ENCODE results near the gene METTL26.

Gene METTL26

DNA sequence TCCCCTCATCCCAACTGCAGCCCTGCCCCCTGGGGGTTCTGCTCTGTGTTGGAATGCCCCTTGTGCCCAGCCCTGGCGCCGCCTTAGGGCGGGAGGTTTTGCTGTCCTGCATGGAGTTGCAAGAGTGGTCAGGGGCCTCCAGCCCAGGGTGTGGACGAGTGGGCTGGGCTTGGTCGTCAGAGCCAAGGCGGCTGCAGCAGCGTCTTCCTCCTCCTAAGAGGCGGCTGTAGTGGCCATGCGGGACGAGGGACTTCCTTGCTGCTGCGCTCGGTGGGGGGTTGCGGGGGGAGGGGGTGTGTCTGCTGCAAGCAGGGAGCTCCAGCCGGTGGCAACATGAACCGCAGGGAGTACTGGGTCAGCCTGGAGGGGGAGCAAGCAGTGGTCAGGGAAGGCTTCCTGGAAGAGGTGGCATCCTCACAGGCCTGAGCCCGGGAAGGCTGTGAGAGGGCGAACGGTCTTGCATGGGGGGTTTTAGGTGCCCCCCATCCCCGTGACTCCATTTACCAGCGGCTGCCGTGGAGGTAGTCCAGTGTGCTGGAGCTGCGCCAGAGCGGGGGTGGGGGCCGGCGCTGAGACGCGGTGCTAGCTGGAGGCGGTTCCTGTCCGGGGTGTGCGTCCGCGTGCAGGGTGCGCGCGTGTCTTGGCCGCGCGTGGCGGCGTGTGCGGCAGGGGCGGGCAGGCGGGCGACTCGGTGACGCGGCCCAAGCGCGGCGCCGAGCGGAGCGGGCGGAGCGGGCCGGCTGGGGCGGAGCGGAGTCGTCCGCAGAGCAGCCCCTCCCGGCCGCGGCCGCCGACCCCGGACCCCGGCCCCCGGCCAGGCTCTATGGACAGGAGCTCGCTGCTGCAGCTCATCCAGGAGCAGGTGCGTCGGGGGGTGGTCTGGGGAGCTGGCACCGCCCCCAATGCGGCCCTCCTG lies 39.1 kb upstream of the METTL26 start, which contains the start of gene RHBDL1:
TSS of gene RHBDL1 (plus strand) at position 704 of the 916 bp plus-strand sequence. CDS start at position 824, 120 bp downstream.
- no peak for DNase-seq

GRCh38 chr16:674214-674881 lies 38.2 kb upstream of the METTL26 start:
- DNase-seq = no peak

- no peak for DNase-seq
These were observed 37.4 kb upstream of the METTL26 start for GRCh38 chr16:673399-673991.

DNA sequence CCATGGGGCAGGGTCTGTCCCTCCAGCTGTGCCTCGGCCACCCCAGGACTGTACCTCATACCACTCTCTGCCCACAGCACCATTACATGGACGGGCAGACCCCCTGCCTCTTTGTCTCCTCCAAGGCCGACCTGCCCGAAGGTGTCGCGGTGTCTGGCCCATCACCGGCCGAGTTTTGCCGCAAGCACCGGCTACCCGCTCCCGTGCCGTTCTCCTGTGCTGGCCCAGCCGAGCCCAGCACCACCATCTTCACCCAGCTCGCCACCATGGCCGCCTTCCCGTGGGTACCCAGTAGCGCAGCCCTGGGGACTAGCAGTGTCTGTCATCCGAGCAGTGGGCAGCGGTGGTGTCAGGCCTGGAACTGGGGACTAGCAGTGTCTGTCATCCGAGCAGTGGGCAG lies 36.7 kb upstream of the METTL26 start:
- DNase-seq = no peak

- DNase-seq = no peak
These were observed 36.3 kb upstream of the METTL26 start for GRCh38 chr16:672371-672770.

- no peak for DNase-seq
These were observed 35.4 kb upstream of the METTL26 start for GRCh38 chr16:671353-672131.

GRCh38 chr16:670485-671352 lies 34.6 kb upstream of the METTL26 start:
- no peak for DNase-seq

- DNase-seq = no peak
These were observed 33.6 kb upstream of the METTL26 start for GRCh38 chr16:669666-670065.

- no peak for DNase-seq
These were observed 32.5 kb upstream of the METTL26 start for GRCh38 chr16:668519-669171.

- peak; percentile 88 for DNase-seq
These were observed 31.8 kb upstream of the METTL26 start, which contains the start of gene RHOT2 for GRCh38 chr16:667780-668518. TSS of gene RHOT2 (plus strand) at chr16:668132. CDS start at chr16:668200, 68 bp downstream.

DNA sequence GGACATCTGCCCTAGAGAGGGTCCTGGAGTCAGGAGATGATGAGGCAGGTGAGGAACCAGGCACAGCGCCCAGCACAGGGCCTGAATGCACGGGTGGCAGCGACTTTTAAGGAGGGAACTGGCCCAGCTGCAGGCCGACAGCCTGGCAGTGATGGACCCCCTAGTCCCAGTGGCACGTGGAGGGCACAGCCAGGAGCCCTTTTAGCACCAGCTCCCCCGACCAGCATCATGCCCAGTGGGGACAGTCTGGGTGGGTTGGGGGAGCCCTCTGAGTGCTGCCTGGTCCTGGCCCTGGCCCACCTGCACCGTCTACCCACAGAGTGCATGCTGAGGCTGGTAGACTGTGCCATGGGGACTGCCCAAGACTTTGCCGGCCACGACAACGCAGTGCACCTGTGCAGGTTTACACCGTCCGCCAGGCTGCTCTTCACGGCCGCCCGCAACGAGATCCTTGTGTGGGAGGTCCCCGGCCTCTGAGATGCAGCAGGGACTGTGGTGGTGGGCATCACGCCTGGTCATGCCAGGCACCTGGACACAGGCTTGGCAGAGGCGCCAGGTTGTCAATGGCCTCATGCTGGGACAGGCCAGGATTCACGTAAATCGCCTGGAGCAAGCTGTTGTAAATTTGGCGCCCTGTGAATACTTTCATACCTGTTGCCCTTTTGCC lies 31.1 kb upstream of the METTL26 start:
- no peak for DNase-seq

- no peak for DNase-seq
These were observed 30.5 kb upstream of the METTL26 start for GRCh38 chr16:666572-666971.

- no peak for DNase-seq
These were observed 26.5 kb upstream of the METTL26 start for GRCh38 chr16:662597-662996.

DNA sequence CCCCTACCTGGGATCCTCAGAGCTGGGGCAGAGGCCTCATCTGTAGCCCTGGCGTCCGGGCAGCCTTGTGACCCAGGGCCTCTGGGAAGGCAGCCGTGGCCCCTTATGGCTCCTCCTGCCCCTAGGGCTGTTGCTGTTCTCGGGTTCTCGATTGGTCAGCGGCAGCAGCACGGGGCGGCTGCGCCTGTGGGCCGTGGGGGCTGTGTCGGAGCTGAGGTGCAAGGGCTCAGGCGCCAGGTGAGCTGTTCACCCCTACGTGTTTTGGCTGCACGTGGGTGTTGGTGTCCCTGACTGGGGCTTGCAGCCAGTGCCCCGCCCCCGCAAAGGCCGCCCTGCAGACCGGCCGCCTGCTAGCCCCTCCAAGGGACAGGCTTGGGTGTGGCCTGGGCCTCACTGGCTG lies 26.0 kb upstream of the METTL26 start:
- DNase-seq = no peak

DNA sequence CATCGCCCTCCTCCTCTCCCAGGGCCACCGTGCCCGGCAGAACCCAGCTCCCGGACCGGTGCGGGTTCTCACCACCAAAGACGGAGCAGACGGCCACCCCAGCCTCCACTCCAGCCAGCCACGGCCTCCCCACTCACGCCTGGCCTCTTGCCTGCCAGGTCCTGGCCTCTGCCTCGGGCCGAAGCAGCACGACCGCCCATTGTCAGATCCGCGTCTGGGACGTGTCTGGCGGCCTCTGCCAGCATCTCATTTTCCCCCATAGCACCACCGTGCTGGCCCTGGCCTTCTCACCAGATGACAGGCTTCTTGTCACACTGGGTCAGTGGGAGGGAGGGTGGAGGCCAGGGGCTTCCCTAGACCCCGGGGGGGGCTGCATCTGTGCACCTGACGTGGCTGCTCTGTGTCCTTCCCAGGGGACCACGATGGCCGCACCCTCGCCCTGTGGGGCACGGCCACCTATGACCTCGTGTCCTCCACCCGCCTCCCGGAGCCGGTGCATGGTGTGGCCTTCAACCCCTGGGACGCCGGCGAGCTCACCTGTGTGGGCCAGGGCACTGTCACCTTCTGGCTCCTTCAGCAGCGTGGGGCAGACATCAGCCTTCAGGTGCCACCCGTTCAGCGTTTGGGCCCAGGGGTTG lies 25.2 kb upstream of the METTL26 start:
- peak; percentile 69 for DNase-seq

GRCh38 chr16:660459-661183 lies 24.5 kb upstream of the METTL26 start:
- DNase-seq = peak; percentile 85

GRCh38 chr16:660132-660458 lies 24.0 kb upstream of the METTL26 start:
- DNase-seq = no peak

DNA sequence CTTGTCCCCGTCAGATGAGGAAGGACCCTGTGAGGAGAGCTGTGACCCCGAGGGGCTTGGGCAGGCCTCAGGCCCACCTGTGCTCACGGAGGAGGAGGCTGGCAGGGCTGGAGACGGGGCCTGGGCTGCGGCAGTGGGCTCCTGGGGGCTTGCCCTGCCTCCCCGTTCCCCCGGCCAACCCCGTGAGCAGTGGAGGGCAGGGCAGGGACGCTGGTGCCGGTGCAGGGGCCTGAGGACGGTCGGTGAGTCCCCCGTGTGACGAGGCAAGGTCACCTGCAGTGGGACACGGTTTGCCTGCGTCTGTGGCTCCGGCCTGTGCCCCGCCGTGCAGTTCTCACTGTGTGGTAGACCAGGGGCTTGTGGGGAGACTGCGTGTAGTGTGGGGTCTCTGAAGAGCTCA lies 23.5 kb upstream of the METTL26 start:
- no peak for DNase-seq
